Ovary (tissue), 9 donors: ENCODE measurements around the gene NAV2. TPM values are rescaled to one million over a fixed set of nuclear protein-coding genes. Genes with fewer than 3 reads are reported as not detected.

Experiments used
- DNase-seq, 5 donors: peaks; one replicate each; pipeline ENCODE4 v3.0.0-alpha.2; 2019 to 2020
- H3K27ac ChIP-seq, 2 donors: fragments of 200-600 bp; one replicate each; pipeline versions ENCODE4 v1.5.1 to v1.8.0; 2019 to 2022
- H3K27me3 ChIP-seq: fragments of 200-600 bp; one replicate; pipeline ENCODE4 v1.8.0; 2022
- H3K36me3 ChIP-seq: fragments of 200-600 bp; sonication (generic); one replicate; pipeline ENCODE4 v1.5.1; 2019
- H3K4me1 ChIP-seq: one replicate; pipeline ENCODE4 v1.8.1; 2013; ENCODE audit warnings: mild to moderate bottlenecking, moderate library complexity; ENCODE audit not compliant: insufficient read depth
- H3K4me3 ChIP-seq: fragments of 200-600 bp; sonication (generic); one replicate; pipeline ENCODE4 v1.5.1; 2017
- H3K9me3 ChIP-seq, 2 donors: fragments of 200-600 bp in 1 of 2; sonication (generic) in 1 of 2; one replicate each; pipeline versions ENCODE4 v1.5.1 to v1.8.1; 2013 to 2019; ENCODE audit warnings: mild to moderate bottlenecking in 1 of 2, moderate library complexity in 1 of 2
- CTCF ChIP-seq, 3 donors: fragments of 450-650 bp in 2 of 3; fragments of 200-600 bp in 1 of 3; IDR thresholded peaks; one replicate each; pipeline versions ENCODE4 v1.5.1 to v1.8.0; 2016 to 2022; ENCODE audit warnings: antibody characterized with exemption in 3 of 3, mild to moderate bottlenecking in 1 of 3
- EP300 ChIP-seq: sonication (generic); formaldehyde crosslinking; IDR thresholded peaks from one replicate; pipeline ENCODE4 v1.6.1; 2017; ENCODE audit warnings: antibody characterized with exemption
- POLR2A ChIP-seq: fragments of 450-650 bp; IDR thresholded peaks from one replicate; pipeline ENCODE4 v1.6.1; 2017; ENCODE audit warnings: antibody characterized with exemption, mild to moderate bottlenecking, moderate library complexity
- WGBS, 3 donors: extraction: QIAGEN DNeasy Blood & Tissue Kit in 1 of 3; methylation state at CpG; one replicate each; pipeline versions ENCODE4 v1.1.5 to v1.1.7; 2013 to 2017; 5-methylcytosine and 5-hydroxymethylcytosine counted together
- intact Hi-C, 4 donors: fragments of 100-400 bp; cut with DNase I; formaldehyde crosslinking; loops; one replicate each; pipeline versions ENCODE4 v1.11.0 to v1.15.1; 2022 to 2023
- polyA plus RNA-seq, 2 donors: library from polyadenylated mRNA; stranded (reverse); fragments of 200-250 nt in 1 of 2; fragments of 350-450 nt in 1 of 2; fragmentation: Illumina TruSeq in 1 of 2; extraction: RNeasy Lipid Tissue Mini Kit (QIAGEN cat#74804) in 1 of 2; gene quantifications; one replicate each; pipeline ENCODE4 v1.2.3, GENCODE V29; 2013 to 2014
- total RNA-seq, 7 donors: library from RNA; depleted of rRNA in 2 of 7; stranded (reverse); fragments of >200 nt in 2 of 7; fragmentation: NEBNext Ultra II Directional in 3 of 7; extraction: Animal tissue kit (Norgen Biotek cat#: 25700) in 3 of 7; gene quantifications; one replicate each; pipeline versions ENCODE4 v1.1.0 to v1.2.4, GENCODE V29; 2016 to 2023
- donor health status: DM: no; HTN: no; CAD: no; lungs with moderate emphysema.
- donor health status: DM: no; HTN: no; CAD: no.
- donor health status: Bipolar disorder and iron deficiency.
- donor health status: DM: yes; HTN: yes; CAD: no.
- donor health status: DM: no; HTN: no; CAD: no.
- donor health status: DM: yes; HTN: yes; CAD: no.

NAV2 gene
- total and polyA plus RNA-seq, 9 donors: 2.9 to 14.1 (median 7.8) TPM

GRCh38 chr11:19886498-19886897, 173.9 kb downstream of the NAV2 start:
- H3K4me3 ChIP-seq: no peak overlapping the region
- no peaks in the 10 kb centered on the region for H3K36me3 ChIP-seq
- no peaks in the 10 kb centered on the region for H3K9me3 ChIP-seq
- H3K27me3 ChIP-seq: no peaks in the 10 kb centered on the region
- 64 to 76% (median 71%) methylated on average over 3 of the region's 3 CpGs for WGBS, 3 donors
- DNase-seq: no peak
- TF ChIP-seq POLR2A (no peak), EP300 (no peak), CTCF (IDR thresholded peaks at IDR 0.05) (no peak)
- no peak overlapping the region for H3K27ac ChIP-seq
- H3K4me1 ChIP-seq: no peaks in the 10 kb centered on the region
- intact Hi-C loops: no loop called here

GRCh38 chr11:19887842-19888241, 175.2 kb downstream of the NAV2 start:
- no peak overlapping the region for H3K27ac ChIP-seq
- intact Hi-C loops: no loop called here
- no peaks in the 10 kb centered on the region for H3K36me3 ChIP-seq
- TF ChIP-seq POLR2A: no peak
- TF ChIP-seq CTCF (IDR thresholded peaks at IDR 0.05): no peak
- TF ChIP-seq EP300: no peak
- DNase-seq: no peak
- no peaks in the 10 kb centered on the region for H3K27me3 ChIP-seq
- no peak overlapping the region for H3K4me3 ChIP-seq
- WGBS, 3 donors: 88 to 90% (median 89%) methylated on average over 10 of the region's 10 CpGs
- no peaks in the 10 kb centered on the region for H3K9me3 ChIP-seq
- H3K4me1 ChIP-seq: no peaks in the 10 kb centered on the region

- Histone ChIP-seq H3K4me3 (no peak overlapping the region), H3K4me1 (no peaks in the 10 kb centered on the region), H3K27ac (no peak overlapping the region), H3K9me3 (no peaks in the 10 kb centered on the region), H3K27me3 (no peaks in the 10 kb centered on the region), H3K36me3 (no peaks in the 10 kb centered on the region)
- WGBS, 3 donors: 82 to 93% (median 93%) methylated on average over 5 of the region's 5 CpGs
- intact Hi-C loops: no loop called here
- TF ChIP-seq CTCF (IDR thresholded peaks at IDR 0.05) (no peak), POLR2A (no peak), EP300 (no peak)
- no peak for DNase-seq
These were observed 176.9 kb downstream of the NAV2 start for GRCh38 chr11:19889531-19889930.

GRCh38 chr11:19890308-19890707, 177.7 kb downstream of the NAV2 start:
- H3K4me3 ChIP-seq: no peak overlapping the region
- no peaks in the 10 kb centered on the region for H3K36me3 ChIP-seq
- no peaks in the 10 kb centered on the region for H3K9me3 ChIP-seq
- TF ChIP-seq POLR2A: no peak
- no peak for TF ChIP-seq CTCF (IDR thresholded peaks at IDR 0.05)
- TF ChIP-seq EP300: no peak
- no peaks in the 10 kb centered on the region for H3K27me3 ChIP-seq
- intact Hi-C loops: no loop called here
- H3K4me1 ChIP-seq: no peaks in the 10 kb centered on the region
- no peak for DNase-seq
- WGBS, 3 donors: 29 to 38% (median 33%) methylated on average over 1 of the region's 1 CpG
- H3K27ac ChIP-seq: no peak overlapping the region

- H3K27ac ChIP-seq: no peak overlapping the region
- H3K9me3 ChIP-seq: no peaks in the 10 kb centered on the region
- TF ChIP-seq POLR2A (no peak), CTCF (IDR thresholded peaks at IDR 0.05) (no peak), EP300 (no peak)
- intact Hi-C loops: no loop called here
- H3K4me3 ChIP-seq: no peak overlapping the region
- H3K4me1 ChIP-seq: no peaks in the 10 kb centered on the region
- no peaks in the 10 kb centered on the region for H3K27me3 ChIP-seq
- H3K36me3 ChIP-seq: no peaks in the 10 kb centered on the region
- DNase-seq: no peak
These were observed 178.4 kb downstream of the NAV2 start for GRCh38 chr11:19891022-19891421.
